G401 (cell line): Measurements from ENCODE around the gene CADM1. TPM values are rescaled to one million over a fixed set of nuclear protein-coding genes. Genes with fewer than 3 reads are reported as not detected.

Source experiments
- DNase-seq: peaks from one replicate; pipeline ENCODE4 v3.0.0-alpha.2; 2015; ENCODE audit warnings: low spot score
- in situ Hi-C: cut with HindIII; loops from 2 replicates; pipeline ENCODE4 v1.10.0; 2016; ENCODE audit warnings: low sequenced_read_pairs, mixed read lengths
- total RNA-seq: library from RNA; depleted of rRNA; stranded (reverse); fragments of >200 nt; shearing (Covaris generic); gene quantifications from 2 replicates; pipeline ENCODE4 v1.2.3, GENCODE V29; 2014

CADM1 gene
- total RNA-seq, 1 experiment from 2014 or later = not detected

GRCh38 chr11:115155320-115155719, 348.9 kb downstream of the CADM1 start:
- DNase-seq = no peak
- in situ Hi-C loops = no loop called here

DNA sequence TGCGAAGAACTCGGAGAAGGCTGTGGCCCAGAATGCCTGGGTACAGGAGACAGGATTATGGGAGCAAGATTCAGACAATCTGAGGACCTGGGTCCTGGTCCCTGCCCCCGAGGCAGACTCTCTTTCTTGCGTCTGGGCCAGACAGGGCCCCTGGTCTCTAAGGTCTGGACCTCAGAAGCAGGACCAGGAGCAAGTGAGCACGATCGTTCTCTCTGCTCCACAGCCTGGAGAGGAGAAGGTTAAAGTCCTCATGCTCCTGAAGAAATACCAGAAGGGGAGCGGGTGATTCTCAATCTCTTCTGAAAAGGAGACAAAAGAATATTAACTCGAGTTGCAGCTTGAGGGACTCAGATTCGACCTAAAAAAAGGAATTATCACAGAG, 349.9 kb downstream of the CADM1 start:
- DNase-seq = no peak
- in situ Hi-C loops = no loop called here

GRCh38 chr11:115153731-115154354, 350.4 kb downstream of the CADM1 start:
- DNase-seq = no peak
- in situ Hi-C loops = no loop called here

DNA sequence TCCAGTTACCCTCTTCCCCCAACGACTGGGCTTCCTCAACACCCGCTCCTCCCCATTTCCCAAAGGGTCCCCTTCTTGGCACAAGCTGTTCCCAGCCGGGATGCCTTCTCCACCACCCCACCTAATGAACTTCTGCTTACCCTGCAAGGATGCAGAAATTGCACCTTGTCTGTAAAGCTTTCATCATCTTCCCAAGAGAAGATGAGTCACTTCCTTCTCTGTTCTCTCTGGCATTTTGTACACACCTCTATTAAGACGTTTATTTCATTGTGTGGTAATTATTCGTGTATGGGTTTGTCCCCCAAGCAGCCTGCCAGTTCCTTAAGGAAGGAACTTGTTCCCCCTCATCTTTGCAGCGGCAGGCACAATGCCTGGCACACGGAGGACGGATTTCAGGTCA, 351.1 kb downstream of the CADM1 start:
- no peak for DNase-seq
- in situ Hi-C loops = no loop called here

DNA sequence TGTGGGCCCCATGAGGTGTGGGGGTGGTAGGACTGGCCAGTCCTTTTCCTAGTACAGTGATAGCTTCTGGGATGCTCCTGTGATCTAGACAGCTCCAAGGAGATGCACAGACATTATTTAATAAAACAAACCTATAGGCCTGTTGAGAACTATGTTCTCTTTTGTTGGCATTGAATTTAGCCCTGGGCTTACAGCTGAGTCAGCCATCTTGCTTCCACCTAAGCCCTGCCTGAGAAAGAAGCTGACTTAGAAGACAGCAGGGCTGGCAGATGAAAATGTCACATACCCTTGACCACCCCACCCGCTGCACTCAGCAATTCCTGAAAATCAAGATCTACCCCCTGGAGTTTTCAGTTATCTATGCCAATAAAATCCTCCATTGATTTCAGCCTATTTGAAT, 353.2 kb downstream of the CADM1 start:
- no peak for DNase-seq
- in situ Hi-C loops = no loop called here

DNA sequence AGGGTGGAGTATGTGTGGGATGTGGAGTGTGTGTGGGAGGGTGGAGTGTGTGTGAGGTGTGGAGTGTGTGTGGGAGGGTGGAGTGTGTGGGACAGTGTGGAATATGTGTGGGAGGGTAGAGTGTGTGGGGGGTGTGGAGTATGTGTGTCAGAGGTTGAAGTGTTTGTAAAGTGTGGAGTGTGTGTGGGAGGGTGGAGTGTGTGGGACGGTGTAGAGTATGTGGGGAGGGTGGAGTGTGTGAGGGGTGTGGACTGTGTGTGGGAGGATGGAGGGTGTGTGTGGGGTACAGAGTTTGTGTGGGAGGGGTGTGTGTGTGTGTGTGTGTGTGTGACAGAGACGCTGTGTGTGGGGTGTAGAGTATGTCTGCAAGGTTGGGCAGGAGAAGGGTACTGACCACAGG, 355.5 kb downstream of the CADM1 start:
- no peak for DNase-seq
- in situ Hi-C loops = no loop called here

DNA sequence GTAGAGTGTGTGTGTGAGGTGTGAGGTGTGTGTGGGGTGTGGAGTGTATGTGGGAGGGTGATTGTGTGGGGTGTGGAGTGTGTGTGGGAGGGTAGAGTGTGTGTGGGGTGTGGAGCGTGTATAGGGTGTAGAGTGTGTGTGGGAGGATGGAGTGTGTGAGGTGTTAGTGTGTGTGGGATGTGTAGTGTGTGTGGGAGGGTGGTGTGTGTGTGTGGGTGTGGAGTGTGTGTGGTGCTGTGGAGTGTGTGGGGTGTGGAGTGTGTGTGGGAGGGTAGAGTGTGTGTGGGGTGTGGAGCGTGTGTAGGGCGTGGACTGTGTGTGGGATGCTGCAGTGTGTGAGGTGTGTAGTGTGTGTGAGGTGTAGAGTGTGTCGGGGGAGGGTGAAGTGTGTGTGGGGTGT, 356.1 kb downstream of the CADM1 start:
- no peak for DNase-seq
- in situ Hi-C loops = no loop called here

DNA sequence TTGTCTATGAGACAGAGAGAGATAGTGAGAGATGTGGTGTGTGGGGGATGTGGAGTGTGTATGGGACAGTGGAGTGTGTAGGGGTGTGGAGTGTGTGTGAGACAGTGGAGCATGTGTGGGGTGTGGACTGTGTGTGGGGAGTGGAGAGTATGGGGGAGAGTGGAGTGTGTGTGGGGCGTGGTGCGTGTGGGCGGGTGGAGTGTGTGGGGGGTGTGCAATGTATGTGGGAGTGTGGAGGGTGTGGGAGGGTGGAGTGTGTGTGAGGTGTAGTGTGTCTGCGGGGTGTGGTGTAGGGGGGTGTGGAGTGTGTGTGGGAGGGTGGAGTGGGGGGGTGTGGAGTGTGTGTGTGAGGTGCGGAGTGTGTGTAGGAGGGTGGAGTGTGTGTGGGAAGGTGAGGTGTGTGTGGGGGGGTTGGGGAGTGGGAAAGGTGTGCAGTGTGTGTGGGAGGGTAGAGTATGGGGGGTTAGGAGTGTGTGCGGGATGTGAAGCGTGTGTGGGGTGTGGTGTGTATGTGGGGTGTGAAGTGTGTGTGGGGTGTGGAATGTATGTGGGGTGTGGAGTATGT, 356.9 kb downstream of the CADM1 start:
- in situ Hi-C loops = no loop called here

GRCh38 chr11:115146425-115146824, 357.8 kb downstream of the CADM1 start:
- in situ Hi-C loops = no loop called here
- DNase-seq = no peak

More for the DNA sequence above, 356.9 kb downstream of the CADM1 start:
- no peak for DNase-seq

- in situ Hi-C loops = no loop called here
- DNase-seq = no peak
These were observed 358.9 kb downstream of the CADM1 start for GRCh38 chr11:115145324-115145723.

- in situ Hi-C loops = no loop called here
- DNase-seq = no peak
These were observed 359.3 kb downstream of the CADM1 start for GRCh38 chr11:115144914-115145313.

- in situ Hi-C loops = no loop called here
- DNase-seq = no peak
These were observed 360.2 kb downstream of the CADM1 start for GRCh38 chr11:115144014-115144413.

- in situ Hi-C loops = no loop called here
- peak; percentile 87 for DNase-seq
These were observed 362.7 kb downstream of the CADM1 start for GRCh38 chr11:115141231-115142114.

- no peak for DNase-seq
- in situ Hi-C loops = no loop called here
These were observed 368.3 kb downstream of the CADM1 start for GRCh38 chr11:115135936-115136335.

GRCh38 chr11:115134926-115135325, 369.3 kb downstream of the CADM1 start:
- DNase-seq = peak; percentile 69
- in situ Hi-C loops = no loop called here

DNA sequence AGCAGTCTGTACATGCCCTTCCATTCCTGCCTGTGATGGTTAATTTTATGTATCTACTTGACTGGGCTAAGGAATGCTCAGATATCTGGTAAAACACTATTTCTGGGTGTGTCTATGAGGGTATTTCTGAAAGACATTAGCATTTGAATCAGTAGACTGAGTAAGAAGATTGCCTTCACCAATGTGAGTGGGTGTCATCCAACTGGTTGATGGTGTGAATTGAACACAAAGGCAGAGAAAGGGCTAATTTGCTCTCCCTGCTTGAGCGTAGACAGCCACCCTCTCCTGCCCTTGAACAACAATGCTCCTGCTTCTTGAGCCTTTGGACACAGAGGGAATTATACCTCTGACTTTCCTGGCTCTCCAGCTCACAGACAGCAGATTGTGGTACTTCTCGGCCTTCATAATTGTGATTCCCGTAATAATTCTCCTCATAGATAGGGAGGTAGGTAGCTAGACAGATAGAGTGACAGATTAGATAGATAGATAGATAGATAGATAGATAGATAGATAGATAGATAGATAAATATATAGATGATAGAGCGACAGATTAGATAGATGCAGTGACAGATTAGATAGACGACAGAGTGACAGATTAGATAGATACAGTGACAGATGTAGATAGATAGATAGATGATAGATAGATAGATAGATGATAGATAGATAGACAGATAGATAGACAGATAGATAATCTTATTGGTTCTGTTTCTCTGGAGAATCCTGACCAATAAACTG, 370.6 kb downstream of the CADM1 start:
- in situ Hi-C loops = no loop called here
- DNase-seq = no peak

DNA sequence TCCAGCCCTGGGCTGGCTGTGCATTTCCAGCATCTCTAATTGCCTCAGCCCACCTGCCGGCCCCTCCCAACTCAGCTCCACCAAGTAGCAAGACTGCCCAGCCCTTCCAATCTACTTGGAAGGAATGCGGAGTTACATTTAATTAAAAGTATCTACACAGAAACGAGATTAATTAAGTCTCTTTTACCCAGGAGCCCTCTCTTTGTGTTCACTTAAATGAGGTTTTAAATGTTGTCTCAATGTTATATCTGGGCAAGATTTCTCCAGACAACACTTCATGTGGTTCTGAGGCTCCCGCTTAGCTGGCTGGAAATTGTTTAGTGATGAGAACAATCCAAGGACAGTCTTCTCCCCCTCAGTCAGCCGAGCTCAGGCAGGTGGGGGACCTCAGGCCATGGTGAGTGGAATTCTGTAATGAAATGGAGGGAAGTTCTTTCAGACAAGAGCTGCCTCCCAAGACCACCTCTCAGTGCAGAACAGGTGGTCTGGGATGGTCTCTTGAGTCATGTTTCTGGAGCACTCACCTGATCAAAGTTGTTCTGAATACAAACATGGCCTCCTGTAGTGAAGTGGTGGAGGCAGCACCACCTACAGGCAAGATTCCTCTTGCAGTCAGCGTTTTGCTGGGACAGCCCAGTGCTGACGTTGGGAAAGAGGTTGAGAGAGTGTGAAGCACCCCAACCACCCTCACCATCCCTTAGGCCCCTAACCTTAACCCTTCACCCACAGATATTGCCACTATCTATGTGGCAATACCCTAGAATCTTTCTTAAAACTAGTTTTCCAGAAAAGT, 371.6 kb downstream of the CADM1 start:
- DNase-seq = no peak
- in situ Hi-C loops = no loop called here

- DNase-seq = no peak
- in situ Hi-C loops = no loop called here
These were observed 374.5 kb downstream of the CADM1 start for GRCh38 chr11:115129473-115130289.
